ENCODE data around the gene KCNQ1. TPM values are rescaled to one million over a fixed set of nuclear protein-coding genes. Genes with fewer than 3 reads are reported as not detected.

Gene KCNQ1
- total RNA-seq, 2 donors from 2014 or later, result 38.9 to 46.1 TPM

- no peak overlapping the region for H3K27ac ChIP-seq
- TF ChIP-seq, protein P1, sequence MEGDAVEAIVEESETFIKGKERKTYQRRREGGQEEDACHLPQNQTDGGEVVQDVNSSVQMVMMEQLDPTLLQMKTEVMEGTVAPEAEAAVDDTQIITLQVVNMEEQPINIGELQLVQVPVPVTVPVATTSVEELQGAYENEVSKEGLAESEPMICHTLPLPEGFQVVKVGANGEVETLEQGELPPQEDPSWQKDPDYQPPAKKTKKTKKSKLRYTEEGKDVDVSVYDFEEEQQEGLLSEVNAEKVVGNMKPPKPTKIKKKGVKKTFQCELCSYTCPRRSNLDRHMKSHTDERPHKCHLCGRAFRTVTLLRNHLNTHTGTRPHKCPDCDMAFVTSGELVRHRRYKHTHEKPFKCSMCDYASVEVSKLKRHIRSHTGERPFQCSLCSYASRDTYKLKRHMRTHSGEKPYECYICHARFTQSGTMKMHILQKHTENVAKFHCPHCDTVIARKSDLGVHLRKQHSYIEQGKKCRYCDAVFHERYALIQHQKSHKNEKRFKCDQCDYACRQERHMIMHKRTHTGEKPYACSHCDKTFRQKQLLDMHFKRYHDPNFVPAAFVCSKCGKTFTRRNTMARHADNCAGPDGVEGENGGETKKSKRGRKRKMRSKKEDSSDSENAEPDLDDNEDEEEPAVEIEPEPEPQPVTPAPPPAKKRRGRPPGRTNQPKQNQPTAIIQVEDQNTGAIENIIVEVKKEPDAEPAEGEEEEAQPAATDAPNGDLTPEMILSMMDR (IDR thresholded peaks at IDR 0.05), result no peak
- TF ChIP-seq POLR2A (IDR thresholded peaks at IDR 0.05), result no peak
- DNase-seq (peak in 2 of 4 donors; percentile 18 to 34), ATAC-seq (no peak)
- intact Hi-C loops (cut with DNase I), result loop anchor here (2.0 to 5.0 kb wide), 2 partner anchors 105 to 360 kb away; no protein-coding TSS in a partner anchor
- H3K9me3 ChIP-seq, result no peaks in the 10 kb centered on the region
- 76 to 90% methylated on average over 6 to 21 of the region's 21 CpGs for WGBS, 2 donors
- H3K27me3 ChIP-seq, result no peaks in the 10 kb centered on the region
- peaks cover 13% of the 10 kb centered on the region for H3K4me1 ChIP-seq
- H3K4me3 ChIP-seq, result no peak overlapping the region
- H3K36me3 ChIP-seq (replicated peaks in 1 of 2; ENCODE audit: insufficient read depth in 1 of 2, low read depth in 2 of 2), result no peaks in the 10 kb centered on the region
These were observed 87.3 kb downstream of the KCNQ1 start for GRCh38 chr11:2531987-2532703.

GRCh38 chr11:2532704-2533586, 88.1 kb downstream of the KCNQ1 start:
- peak; percentile 78 for ATAC-seq

DNA sequence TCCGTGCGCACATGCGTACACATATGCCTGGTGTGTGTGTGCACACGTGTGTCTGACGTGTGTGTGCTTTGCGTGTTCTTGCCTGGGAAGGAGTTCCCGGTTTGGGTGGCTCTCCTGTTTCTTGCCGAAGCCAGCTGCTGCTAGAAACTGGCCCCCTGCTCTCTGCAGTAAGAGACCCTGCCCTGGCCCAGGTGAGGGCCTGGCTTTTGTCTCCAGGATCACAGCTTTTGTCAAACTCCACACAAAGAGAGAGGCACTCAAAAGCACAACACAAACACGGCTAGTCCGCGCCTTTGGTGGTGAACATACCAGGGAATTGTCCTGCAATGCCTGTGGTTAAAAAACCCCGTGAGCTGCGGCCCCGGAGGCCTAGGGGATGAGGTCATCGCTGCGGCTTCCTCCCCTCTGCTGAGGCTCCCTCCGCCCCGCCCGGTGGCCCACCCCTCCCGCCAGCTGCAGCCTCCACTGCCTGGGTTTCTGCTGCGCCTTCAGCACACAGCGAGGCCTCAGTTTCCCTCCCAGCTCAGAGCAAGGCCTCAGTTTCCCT, 88.9 kb downstream of the KCNQ1 start:
- no peaks in the 10 kb centered on the region for H3K27me3 ChIP-seq
- DNase-seq (peak; percentile 48 to 75 (median 64)), ATAC-seq (peak; percentile 49)
- peaks cover 13% of the 10 kb centered on the region for H3K4me1 ChIP-seq
- peak overlapping the region in 3 of 4 donors; percentile 11 to 59 (median 54) for H3K27ac ChIP-seq
- 69 to 70% methylated on average over 5 to 22 of the region's 22 CpGs for WGBS, 2 donors
- H3K36me3 ChIP-seq (replicated peaks in 1 of 2; ENCODE audit: insufficient read depth in 1 of 2, low read depth in 2 of 2), result no peaks in the 10 kb centered on the region
- H3K4me3 ChIP-seq, result no peak overlapping the region
- no peaks in the 10 kb centered on the region for H3K9me3 ChIP-seq
- TF ChIP-seq, protein P1 (IDR thresholded peaks at IDR 0.05), result no peak
- TF ChIP-seq POLR2A (IDR thresholded peaks at IDR 0.05), result peak in 1 of 3 donors; percentile 22
- intact Hi-C loops (cut with DNase I), result loop anchor here (5.0 kb wide), 1 partner anchor 359 kb away; no protein-coding TSS in a partner anchor

More at GRCh38 chr11:2532704-2533586, 88.1 kb downstream of the KCNQ1 start:
- peak; percentile 91 to 94 (median 92) for DNase-seq
- H3K9me3 ChIP-seq, result no peaks in the 10 kb centered on the region
- H3K27me3 ChIP-seq, result no peaks in the 10 kb centered on the region
- H3K4me1 ChIP-seq, result peaks cover 13% of the 10 kb centered on the region
- intact Hi-C loops (cut with DNase I), result loop anchor here (5.0 kb wide), 1 partner anchor 359 kb away; no protein-coding TSS in a partner anchor
- peak overlapping the region in 3 of 4 donors; percentile 11 to 59 (median 54) for H3K27ac ChIP-seq
- no peaks in the 10 kb centered on the region for H3K36me3 ChIP-seq (replicated peaks in 1 of 2; ENCODE audit: insufficient read depth in 1 of 2, low read depth in 2 of 2)
- 18 to 21% methylated on average over 13 to 43 of the region's 43 CpGs for WGBS, 2 donors
- TF ChIP-seq POLR2A (IDR thresholded peaks at IDR 0.05), result no peak
- TF ChIP-seq, protein P1 (IDR thresholded peaks at IDR 0.05), result peak; percentile 98 to 99 (median 99)
- no peak overlapping the region for H3K4me3 ChIP-seq

- Histone ChIP-seq H3K27ac (peak overlapping the region in 1 of 4 donors; percentile 54), H3K27me3 (no peaks in the 10 kb centered on the region), H3K9me3 (no peaks in the 10 kb centered on the region), H3K36me3 (replicated peaks in 1 of 2; ENCODE audit: insufficient read depth in 1 of 2, low read depth in 2 of 2) (no peaks in the 10 kb centered on the region), H3K4me1 (peaks cover 13% of the 10 kb centered on the region), H3K4me3 (no peak overlapping the region)
- intact Hi-C loops (cut with DNase I), result loop anchor here (5.0 kb wide), 1 partner anchor 358 kb away; no protein-coding TSS in a partner anchor
- DNase-seq (peak in 2 of 4 donors; percentile 9 to 12), ATAC-seq (no peak)
- WGBS, 2 donors, result 85 to 95% methylated on average over 16 to 23 of the region's 31 CpGs
- TF ChIP-seq, protein P1 (IDR thresholded peaks at IDR 0.05), result no peak
- no peak for TF ChIP-seq POLR2A (IDR thresholded peaks at IDR 0.05)
These were observed 89.5 kb downstream of the KCNQ1 start for GRCh38 chr11:2534134-2534956.

All from body of pancreas (tissue), 4 donors.